Natural killer cell treated with Interleukin-12 subunit alpha and Interleukin-12 subunit beta and Interleukin-15 and Interleukin-18, amount 100 ng/mL, for 72 hours (primary cell): ENCODE results near the gene MVB12A. TPM values are rescaled to one million over a fixed set of nuclear protein-coding genes. Genes with fewer than 3 reads are reported as not detected.

ENCODE experiments used
- ATAC-seq, 2 donors: fragments of 150-1000 bp; cut with Tn5 transposase in 1 of 2; sonication (Bioruptor Pico), chemical (Tn5 transposase) in 1 of 2; 2 replicates each; pipeline ENCODE4 v1.10.0; 2021
- DNase-seq: peaks from one replicate; pipeline ENCODE4 v3.0.0; 2022; ENCODE audit warnings: low spot score
- H3K27ac Mint-ChIP-seq, 2 donors: 1 replicate in 1 of 2; 2 replicates in 1 of 2; pipeline ENCODE4 v1.8.0; 2022; ENCODE audit warnings: mixed read lengths in 2 of 2, mild to moderate bottlenecking in 1 of 2, moderate library complexity in 1 of 2
- H3K27me3 Mint-ChIP-seq, 2 donors: 1 replicate in 1 of 2; 2 replicates in 1 of 2; pipeline ENCODE4 v1.8.0; 2022; ENCODE audit warnings: mixed read lengths in 2 of 2
- H3K36me3 Mint-ChIP-seq: one replicate; pipeline ENCODE4 v1.8.0; 2022; ENCODE audit warnings: mixed read lengths
- H3K4me1 Mint-ChIP-seq, 2 donors: 1 replicate in 1 of 2; 2 replicates in 1 of 2; pipeline ENCODE4 v1.8.0; 2022; ENCODE audit warnings: low read depth in 2 of 2, mixed read lengths in 2 of 2, mild to moderate bottlenecking in 1 of 2
- H3K4me3 Mint-ChIP-seq: one replicate; pipeline ENCODE4 v1.8.0; 2022; ENCODE audit warnings: mixed read lengths
- H3K9me3 Mint-ChIP-seq: 2 replicates; pipeline ENCODE4 v1.8.0; 2022; ENCODE audit warnings: mixed read lengths
- total RNA-seq, 2 donors: library from RNA; stranded (reverse); gene quantifications; one replicate each; pipeline ENCODE4 v1.2.3, GENCODE V29; 2022

MVB12A gene
- total RNA-seq, 2 donors from 2014 or later: 37.0 to 45.9 TPM

- H3K27ac Mint-ChIP-seq: peak within 1 kb of the TSS in 1 of 2 donors; percentile 78
- peaks cover 19 to 21% of the 10 kb centered on the region in 2 donors for H3K4me1 Mint-ChIP-seq
- ATAC-seq (no peak), DNase-seq (no peak)
- no peaks in the 10 kb centered on the region for H3K36me3 Mint-ChIP-seq
- H3K4me3 Mint-ChIP-seq: no peak within 1 kb of the TSS
- no peaks in the 10 kb centered on the region for H3K9me3 Mint-ChIP-seq
- peaks cover 0 to 3% of the 10 kb centered on the region in 2 donors for H3K27me3 Mint-ChIP-seq
These were observed 25.9 kb upstream of the MVB12A start, which contains the start of gene CCDC194 for GRCh38 chr19:17393914-17394313. Gene CCDC194, minus strand, starts transcription at chr19:17394196. Its CDS starts 38 bp downstream, at chr19:17394158.

GRCh38 chr19:17394891-17395415 is 24.9 kb upstream of the MVB12A start:
- peak in 1 of 2 donors; percentile 59 for ATAC-seq
- Mint-ChIP-seq H3K36me3 (no peaks in the 10 kb centered on the region), H3K27me3 (peaks cover 0 to 3% of the 10 kb centered on the region in 2 donors), H3K4me3 (no peak overlapping the region), H3K4me1 (peaks cover 19 to 21% of the 10 kb centered on the region in 2 donors), H3K9me3 (no peaks in the 10 kb centered on the region), H3K27ac (peak overlapping the region in 1 of 2 donors; percentile 78)
- DNase-seq: peak; percentile 76

GRCh38 chr19:17398902-17399527 is 20.8 kb upstream of the MVB12A start:
- ATAC-seq: no peak
- DNase-seq: no peak
- H3K9me3 Mint-ChIP-seq: no peaks in the 10 kb centered on the region
- H3K36me3 Mint-ChIP-seq: no peaks in the 10 kb centered on the region
- H3K27me3 Mint-ChIP-seq: no peaks in the 10 kb centered on the region
- peaks cover 9 to 25% of the 10 kb centered on the region in 2 donors for H3K4me1 Mint-ChIP-seq
- H3K27ac Mint-ChIP-seq: no peak overlapping the region
- no peak overlapping the region for H3K4me3 Mint-ChIP-seq

DNA sequence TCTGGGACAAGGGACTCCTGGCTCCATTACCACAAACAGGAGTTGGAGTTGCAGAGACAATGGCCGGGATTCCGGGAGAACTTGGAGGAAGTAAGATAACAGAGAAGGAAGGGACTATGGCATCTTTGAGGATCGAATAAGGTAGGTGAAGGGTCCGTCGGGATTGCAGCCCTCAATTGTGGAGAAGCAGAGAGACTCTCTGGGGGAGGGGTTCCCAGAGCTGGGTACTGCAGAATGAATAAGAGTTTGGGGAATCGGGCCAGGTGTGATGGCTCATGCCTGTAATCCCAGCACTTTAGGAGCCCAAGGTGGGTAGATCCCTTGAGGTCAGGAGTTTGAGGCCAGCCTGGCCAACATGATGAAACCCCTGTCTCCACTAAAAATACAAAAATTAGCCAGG is 18.2 kb upstream of the MVB12A start:
- peaks cover 14 to 38% of the 10 kb centered on the region in 2 donors for H3K4me1 Mint-ChIP-seq
- no peaks in the 10 kb centered on the region for H3K36me3 Mint-ChIP-seq
- no peak for ATAC-seq
- DNase-seq: no peak
- H3K27ac Mint-ChIP-seq: no peak overlapping the region
- H3K4me3 Mint-ChIP-seq: no peak overlapping the region
- H3K27me3 Mint-ChIP-seq: no peaks in the 10 kb centered on the region
- H3K9me3 Mint-ChIP-seq: no peaks in the 10 kb centered on the region

DNA sequence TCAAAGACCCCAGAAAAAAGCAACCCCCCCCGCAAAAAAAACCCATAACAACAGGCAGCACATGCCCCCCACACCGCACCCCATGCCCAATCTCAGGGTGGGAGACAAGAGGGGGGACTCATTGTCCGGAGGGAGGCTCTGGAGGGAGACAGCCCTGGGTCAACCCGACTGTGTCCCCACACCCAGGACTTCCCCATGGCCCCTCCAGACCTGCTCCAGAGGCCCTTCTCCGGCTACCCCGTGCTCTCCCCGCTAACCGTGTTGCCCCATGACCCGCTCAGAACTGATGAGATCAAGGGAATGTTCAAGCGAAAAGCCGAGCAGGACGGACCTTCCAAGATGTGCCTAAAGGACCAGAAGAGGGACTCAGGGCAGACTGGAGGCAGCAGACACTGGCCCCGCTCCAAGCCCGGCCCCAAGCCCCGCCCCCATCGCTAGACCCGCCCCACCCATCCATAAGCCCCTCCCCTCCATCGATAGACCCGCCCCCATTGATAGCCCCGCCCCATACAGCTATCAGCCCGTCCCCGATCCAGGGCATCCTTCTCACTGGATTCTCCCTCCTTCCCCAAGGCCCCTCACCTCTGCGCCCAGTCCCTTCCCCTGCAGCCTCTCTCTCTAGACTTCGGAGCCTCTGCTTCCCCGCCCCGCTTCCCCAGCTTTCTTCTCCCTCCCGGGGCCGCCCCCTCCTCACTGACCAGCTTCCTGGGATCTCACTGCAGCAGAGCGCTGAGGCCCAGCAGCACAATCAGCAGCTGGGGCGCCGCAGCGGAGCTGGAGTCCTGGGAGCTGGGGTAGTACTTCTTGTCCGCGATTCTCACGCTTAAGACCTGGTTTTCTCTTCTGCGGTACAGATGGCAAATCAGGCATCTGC is 16.6 kb upstream of the MVB12A start:
- H3K9me3 Mint-ChIP-seq: no peaks in the 10 kb centered on the region
- peak; percentile 31 to 36 for ATAC-seq
- H3K36me3 Mint-ChIP-seq: no peaks in the 10 kb centered on the region
- no peak for DNase-seq
- peaks cover 25 to 44% of the 10 kb centered on the region in 2 donors for H3K4me1 Mint-ChIP-seq
- H3K4me3 Mint-ChIP-seq: peak overlapping the region; percentile 96
- H3K27me3 Mint-ChIP-seq: no peaks in the 10 kb centered on the region
- H3K27ac Mint-ChIP-seq: peak overlapping the region; percentile 89 to 99

DNA sequence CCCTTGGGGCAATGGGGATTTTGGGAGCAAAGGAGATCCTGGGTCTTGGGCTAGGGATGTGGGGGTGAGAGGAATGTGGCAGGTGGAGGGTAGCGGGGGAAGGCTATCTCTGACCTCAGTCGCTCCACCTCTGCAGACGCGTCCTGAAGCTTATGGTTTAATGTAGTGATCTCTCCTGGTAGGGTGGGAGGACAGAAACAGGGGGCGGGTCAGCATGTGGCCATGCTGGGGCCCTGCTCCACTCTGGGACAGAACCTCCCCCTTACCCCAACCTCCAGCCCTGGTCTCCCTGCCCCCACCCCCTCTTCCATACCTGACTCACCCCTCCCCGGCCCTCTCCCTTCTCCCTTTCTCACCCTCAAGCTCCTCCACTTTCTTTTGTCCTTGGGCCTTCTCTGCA is 15.8 kb upstream of the MVB12A start:
- DNase-seq: no peak
- Mint-ChIP-seq H3K36me3 (no peaks in the 10 kb centered on the region), H3K4me3 (peak overlapping the region; percentile 96), H3K9me3 (no peaks in the 10 kb centered on the region), H3K27ac (peak overlapping the region; percentile 89 to 99), H3K27me3 (no peaks in the 10 kb centered on the region), H3K4me1 (peaks cover 25 to 44% of the 10 kb centered on the region in 2 donors)
- no peak for ATAC-seq

DNA sequence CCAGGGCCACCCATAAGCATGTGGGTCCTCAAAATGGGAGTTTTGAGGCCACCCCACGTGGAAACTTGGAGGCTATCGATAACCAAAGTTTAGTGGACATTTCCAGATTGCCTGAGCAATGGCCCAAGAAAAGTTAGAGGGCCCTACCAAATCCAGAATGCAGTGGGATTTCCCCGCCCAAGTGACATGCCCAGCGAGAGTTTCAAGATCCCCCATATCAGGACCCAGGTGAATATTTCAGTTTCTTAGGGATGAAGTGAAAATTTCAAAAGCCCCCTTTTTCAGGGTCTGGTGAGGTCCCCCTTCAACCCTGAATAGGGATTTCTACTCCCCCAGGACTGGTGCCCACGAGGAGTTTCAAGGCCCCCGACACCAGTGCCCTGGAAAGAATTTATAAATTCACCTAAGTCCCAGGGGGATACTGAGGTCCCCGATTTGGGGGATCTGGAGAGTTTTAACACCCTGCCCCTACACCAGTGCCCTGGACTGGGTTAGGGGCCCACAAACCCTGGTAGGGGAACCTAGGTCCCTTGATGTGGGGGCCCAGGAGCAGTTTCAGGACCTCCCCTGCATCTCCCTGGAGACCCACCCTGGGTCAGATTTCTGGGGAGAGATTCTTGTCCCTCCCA is 15.1 kb upstream of the MVB12A start:
- peaks cover 25 to 44% of the 10 kb centered on the region in 2 donors for H3K4me1 Mint-ChIP-seq

GRCh38 chr19:17405250-17406045 is 14.4 kb upstream of the MVB12A start, which contains the start of gene BST2:
Gene BST2, minus strand, starts transcription at chr19:17405630. Its CDS starts 55 bp downstream, at chr19:17405575.
- H3K9me3 Mint-ChIP-seq: no peaks in the 10 kb centered on the region
- H3K27ac Mint-ChIP-seq: peak within 1 kb of the TSS; percentile 89 to 99
- H3K36me3 Mint-ChIP-seq: no peaks in the 10 kb centered on the region
- peaks cover 25 to 43% of the 10 kb centered on the region in 2 donors for H3K4me1 Mint-ChIP-seq
- peak; percentile 86 for DNase-seq
- no peaks in the 10 kb centered on the region for H3K27me3 Mint-ChIP-seq
- ATAC-seq: peak; percentile 86 to 92
- H3K4me3 Mint-ChIP-seq: peak within 1 kb of the TSS; percentile 96

More for the DNA sequence above, 15.1 kb upstream of the MVB12A start:
- Mint-ChIP-seq H3K27ac (peak overlapping the region; percentile 89 to 99), H3K36me3 (no peaks in the 10 kb centered on the region), H3K9me3 (no peaks in the 10 kb centered on the region), H3K4me3 (peak overlapping the region; percentile 96), H3K27me3 (no peaks in the 10 kb centered on the region)
- no peak for ATAC-seq
- no peak for DNase-seq

GRCh38 chr19:17406046-17406886 is 13.6 kb upstream of the MVB12A start:
- ATAC-seq (peak; percentile 66 to 71), DNase-seq (peak; percentile 81)
- peak overlapping the region; percentile 89 to 99 for H3K27ac Mint-ChIP-seq
- H3K36me3 Mint-ChIP-seq: no peaks in the 10 kb centered on the region
- H3K4me1 Mint-ChIP-seq: peaks cover 25 to 41% of the 10 kb centered on the region in 2 donors
- no peaks in the 10 kb centered on the region for H3K27me3 Mint-ChIP-seq
- H3K4me3 Mint-ChIP-seq: peak overlapping the region; percentile 96
- no peaks in the 10 kb centered on the region for H3K9me3 Mint-ChIP-seq

GRCh38 chr19:17406887-17407196 is 13.0 kb upstream of the MVB12A start:
- Mint-ChIP-seq H3K36me3 (no peaks in the 10 kb centered on the region), H3K27me3 (no peaks in the 10 kb centered on the region), H3K4me1 (peaks cover 25 to 40% of the 10 kb centered on the region in 2 donors), H3K9me3 (no peaks in the 10 kb centered on the region), H3K4me3 (peak overlapping the region; percentile 96), H3K27ac (peak overlapping the region; percentile 89 to 99)
- ATAC-seq (no peak), DNase-seq (no peak)

GRCh38 chr19:17409990-17410389 is 9.9 kb upstream of the MVB12A start:
- Mint-ChIP-seq H3K9me3 (no peaks in the 10 kb centered on the region), H3K36me3 (peaks cover 8% of the 10 kb centered on the region), H3K27ac (peak overlapping the region in 1 of 2 donors; percentile 48), H3K27me3 (no peaks in the 10 kb centered on the region), H3K4me3 (no peak overlapping the region), H3K4me1 (peaks cover 26 to 36% of the 10 kb centered on the region in 2 donors)
- ATAC-seq (no peak), DNase-seq (no peak)

GRCh38 chr19:17411801-17412200 is 8.0 kb upstream of the MVB12A start:
- Mint-ChIP-seq H3K27me3 (no peaks in the 10 kb centered on the region), H3K4me1 (peaks cover 20 to 21% of the 10 kb centered on the region in 2 donors), H3K9me3 (no peaks in the 10 kb centered on the region), H3K36me3 (peaks cover 15% of the 10 kb centered on the region), H3K27ac (peak overlapping the region in 1 of 2 donors; percentile 41), H3K4me3 (no peak overlapping the region)
- DNase-seq (no peak), ATAC-seq (no peak)
